GM12891 (cell line): ENCODE data around the gene KIF18B.

ENCODE experiments used
- PAX5 ChIP-seq: IDR thresholded peaks from 2 replicates; pipeline ENCODE4 v1.6.1; 2011; ENCODE audit warnings: low read length, moderate library complexity, mild to moderate bottlenecking; ENCODE audit not compliant: insufficient read depth, severe bottlenecking
- POLR2A ChIP-seq: IDR thresholded peaks from 2 replicates; pipeline ENCODE4 v1.6.1; 2011; ENCODE audit warnings: low read depth, low read length, control low read depth
- POLR2AphosphoS5 ChIP-seq: IDR thresholded peaks from 2 replicates; pipeline ENCODE4 v1.6.1; 2011; ENCODE audit warnings: low read depth, low read length, control low read depth
- TAF1 ChIP-seq: IDR thresholded peaks from 2 replicates; pipeline ENCODE4 v1.6.1; 2011; ENCODE audit warnings: low read depth, low read length, control low read depth

- TF ChIP-seq POLR2A (no peak), TAF1 (no peak), POLR2AphosphoS5 (no peak), PAX5 (no peak)
Measured at GRCh38 chr17:44903012-44903685, 44.4 kb downstream of the KIF18B start.
